ENCODE results near the gene CCND2. TPM values are rescaled to one million over a fixed set of nuclear protein-coding genes. Genes with fewer than 3 reads are reported as not detected.

Gene CCND2
- polyA plus RNA-seq, 3 donors = 3.6 to 6.8 (median 3.9) TPM

- DNase-seq = no peak
- Histone ChIP-seq H4K20me1 (ENCODE audit: insufficient read depth, low read length) (no peaks in the 10 kb centered on the region), H3K4me3 (replicated peaks in 1 of 3; ENCODE audit: low read depth in 2 of 3, low read length in 3 of 3) (no peak overlapping the region), H3K9me3 (replicated peaks in 1 of 2; ENCODE audit: control insufficient read depth in 1 of 2, insufficient read depth in 1 of 2, low read length in 2 of 2) (no peaks in the 10 kb centered on the region), H3K36me3 (replicated peaks in 1 of 2; ENCODE audit: control insufficient read depth in 1 of 2, insufficient read depth in 2 of 2, low read length in 2 of 2) (peaks cover 27 to 47% of the 10 kb centered on the region in 2 donors), H2AFZ (ENCODE audit: insufficient read depth, low read depth, low read length, poor library complexity, severe bottlenecking) (no peak overlapping the region), H3K79me2 (ENCODE audit: insufficient read depth, low read length) (peaks cover 14% of the 10 kb centered on the region), H3K4me1 (ENCODE audit: control insufficient read depth in 1 of 2, insufficient read depth in 2 of 2, low read length in 2 of 2) (peaks cover 43 to 52% of the 10 kb centered on the region in 2 donors), H3K27ac (ENCODE audit: low read depth in 1 of 2, low read length in 2 of 2) (no peak overlapping the region), H3K9ac (ENCODE audit: insufficient read depth, low read length, poor library complexity, severe bottlenecking) (no peak overlapping the region), H3K27me3 (ENCODE audit: control insufficient read depth in 2 of 2, insufficient read depth in 2 of 2, low read length in 2 of 2) (no peaks in the 10 kb centered on the region), H3K4me2 (replicated peaks; ENCODE audit: extremely low read depth, low read length, poor library complexity, severe bottlenecking) (no peak overlapping the region)
- TF ChIP-seq CTCF (IDR thresholded peaks at IDR 0.05) = no peak
- peaks cover 51% of the 10 kb centered on the region for H3K4me1 Mint-ChIP-seq
- WGBS (ENCODE audit: insufficient coverage) = 80% methylated on average over 1 of the region's 4 CpGs
- intact Hi-C loops (cut with micrococcal nuclease) = no loop called here
- H3K27me3 Mint-ChIP-seq (ENCODE audit: low read depth in 3 of 3) = peaks cover 0 to 4% (median 2%) of the 10 kb centered on the region in 3 donors
- no peak overlapping the region for H3K4me3 Mint-ChIP-seq
- H3K9me3 Mint-ChIP-seq = peaks cover 0 to 2% (median 0%) of the 10 kb centered on the region in 7 donors
- no peak overlapping the region for H3K27ac Mint-ChIP-seq
- peaks cover 60 to 79% of the 10 kb centered on the region in 2 donors for H3K36me3 Mint-ChIP-seq
Observed at GRCh38 chr12:4284306-4284705, 10.7 kb downstream of the CCND2 start.

- Mint-ChIP-seq H3K27ac (peak overlapping the region in 1 of 7 donors; percentile 72), H3K9me3 (peaks cover 0 to 2% (median 0%) of the 10 kb centered on the region in 7 donors), H3K27me3 (ENCODE audit: low read depth in 3 of 3) (peaks cover 0 to 4% (median 2%) of the 10 kb centered on the region in 3 donors), H3K4me1 (peaks cover 56% of the 10 kb centered on the region), H3K4me3 (no peak overlapping the region), H3K36me3 (peaks cover 60 to 73% of the 10 kb centered on the region in 2 donors)
- no peak overlapping the region for H3K9ac ChIP-seq (ENCODE audit: insufficient read depth, low read length, poor library complexity, severe bottlenecking)
- peaks cover 15% of the 10 kb centered on the region for H3K79me2 ChIP-seq (ENCODE audit: insufficient read depth, low read length)
- no peaks in the 10 kb centered on the region for H3K27me3 ChIP-seq (ENCODE audit: control insufficient read depth in 2 of 2, insufficient read depth in 2 of 2, low read length in 2 of 2)
- no peak for DNase-seq
- WGBS (ENCODE audit: insufficient coverage) = no CpG with 5 or more reads among the region's 8 CpGs
- H3K27ac ChIP-seq (ENCODE audit: low read depth in 1 of 2, low read length in 2 of 2) = no peak overlapping the region
- no peaks in the 10 kb centered on the region for H4K20me1 ChIP-seq (ENCODE audit: insufficient read depth, low read length)
- TF ChIP-seq CTCF (IDR thresholded peaks at IDR 0.05) = no peak
- intact Hi-C loops (cut with micrococcal nuclease) = loop anchor here in 1 of 2 donors (5.0 kb wide), 1 partner anchor 37 kb away; the partner anchor contains the start of gene TIGAR
- H3K36me3 ChIP-seq (replicated peaks in 1 of 2; ENCODE audit: control insufficient read depth in 1 of 2, insufficient read depth in 2 of 2, low read length in 2 of 2) = peaks cover 21 to 42% of the 10 kb centered on the region in 2 donors
- no peak overlapping the region for H2AFZ ChIP-seq (ENCODE audit: insufficient read depth, low read depth, low read length, poor library complexity, severe bottlenecking)
- H3K4me1 ChIP-seq (ENCODE audit: control insufficient read depth in 1 of 2, insufficient read depth in 2 of 2, low read length in 2 of 2) = peaks cover 50 to 58% of the 10 kb centered on the region in 2 donors
- no peaks in the 10 kb centered on the region for H3K9me3 ChIP-seq (replicated peaks in 1 of 2; ENCODE audit: control insufficient read depth in 1 of 2, insufficient read depth in 1 of 2, low read length in 2 of 2)
- no peak overlapping the region for H3K4me3 ChIP-seq (replicated peaks in 1 of 3; ENCODE audit: low read depth in 2 of 3, low read length in 3 of 3)
- H3K4me2 ChIP-seq (replicated peaks; ENCODE audit: extremely low read depth, low read length, poor library complexity, severe bottlenecking) = no peak overlapping the region
Observed at GRCh38 chr12:4285070-4285469, 11.5 kb downstream of the CCND2 start.
